Glutamatergic neuron (in vitro differentiated cells): Measurements from ENCODE around the gene ARCN1. TPM values are rescaled to one million over a fixed set of nuclear protein-coding genes. Genes with fewer than 3 reads are reported as not detected.

ENCODE experiments used
- DNase-seq: peaks from one replicate; pipeline ENCODE4 v3.0.0; 2022
- H3K27ac Mint-ChIP-seq: one replicate; pipeline ENCODE4 v1.8.0; 2020; ENCODE audit warnings: mild to moderate bottlenecking, mixed read lengths, inconsistent platforms; ENCODE audit not compliant: unreplicated experiment
- H3K27me3 Mint-ChIP-seq: one replicate; pipeline ENCODE4 v1.8.0; 2020; ENCODE audit warnings: mild to moderate bottlenecking, moderate library complexity, mixed read lengths, inconsistent platforms; ENCODE audit not compliant: unreplicated experiment
- H3K36me3 Mint-ChIP-seq: one replicate; pipeline ENCODE4 v1.8.0; 2020; ENCODE audit warnings: mild to moderate bottlenecking, mixed read lengths, inconsistent platforms; ENCODE audit not compliant: unreplicated experiment
- H3K4me1 Mint-ChIP-seq: one replicate; pipeline ENCODE4 v1.8.0; 2020; ENCODE audit warnings: mild to moderate bottlenecking, low read depth, mixed read lengths, inconsistent platforms; ENCODE audit not compliant: unreplicated experiment
- H3K4me3 Mint-ChIP-seq: one replicate; pipeline ENCODE4 v1.8.0; 2020; ENCODE audit warnings: mild to moderate bottlenecking, mixed read lengths, inconsistent platforms; ENCODE audit not compliant: unreplicated experiment
- H3K9me3 Mint-ChIP-seq: one replicate; pipeline ENCODE4 v1.8.0; 2020; ENCODE audit warnings: mild to moderate bottlenecking, moderate library complexity, mixed read lengths, inconsistent platforms; ENCODE audit not compliant: unreplicated experiment
- CTCF ChIP-seq: fragments of 200-600 bp; sonication (generic); IDR thresholded peaks from one replicate; pipeline ENCODE4 v1.5.0; 2021; ENCODE audit not compliant: partially characterized antibody, unreplicated experiment
- total RNA-seq: library from RNA; stranded (reverse); fragmentation: NEBNext Ultra II Directional; extraction: Animal tissue kit (Norgen Biotek cat#: 25700); gene quantifications from one replicate; pipeline ENCODE4 v1.2.1, GENCODE V29; 2021; ENCODE audit not compliant: unreplicated experiment

Gene ARCN1
- total RNA-seq, 1 donor from 2014 or later, result 118 TPM

GRCh38 chr11:118544010-118544646 lies 28.1 kb upstream of the ARCN1 start:
- Mint-ChIP-seq H3K4me1 (no peaks in the 10 kb centered on the region), H3K9me3 (no peaks in the 10 kb centered on the region), H3K27ac (no peak overlapping the region), H3K4me3 (no peak overlapping the region), H3K36me3 (peaks cover 12% of the 10 kb centered on the region), H3K27me3 (peaks cover 2% of the 10 kb centered on the region)
- no peak for DNase-seq
- TF ChIP-seq CTCF, result no peak

GRCh38 chr11:118544647-118545010 lies 27.6 kb upstream of the ARCN1 start:
- no peak overlapping the region for H3K27ac Mint-ChIP-seq
- no peaks in the 10 kb centered on the region for H3K9me3 Mint-ChIP-seq
- DNase-seq, result no peak
- TF ChIP-seq CTCF, result no peak
- peaks cover 12% of the 10 kb centered on the region for H3K36me3 Mint-ChIP-seq
- H3K4me3 Mint-ChIP-seq, result no peak overlapping the region
- H3K27me3 Mint-ChIP-seq, result peaks cover 2% of the 10 kb centered on the region
- no peaks in the 10 kb centered on the region for H3K4me1 Mint-ChIP-seq

- no peaks in the 10 kb centered on the region for H3K4me1 Mint-ChIP-seq
- H3K27me3 Mint-ChIP-seq, result peaks cover 2% of the 10 kb centered on the region
- no peak overlapping the region for H3K27ac Mint-ChIP-seq
- no peak overlapping the region for H3K4me3 Mint-ChIP-seq
- no peak for TF ChIP-seq CTCF
- no peaks in the 10 kb centered on the region for H3K9me3 Mint-ChIP-seq
- peaks cover 8% of the 10 kb centered on the region for H3K36me3 Mint-ChIP-seq
- DNase-seq, result no peak
Observed at GRCh38 chr11:118545533-118545932, 26.7 kb upstream of the ARCN1 start.

DNA sequence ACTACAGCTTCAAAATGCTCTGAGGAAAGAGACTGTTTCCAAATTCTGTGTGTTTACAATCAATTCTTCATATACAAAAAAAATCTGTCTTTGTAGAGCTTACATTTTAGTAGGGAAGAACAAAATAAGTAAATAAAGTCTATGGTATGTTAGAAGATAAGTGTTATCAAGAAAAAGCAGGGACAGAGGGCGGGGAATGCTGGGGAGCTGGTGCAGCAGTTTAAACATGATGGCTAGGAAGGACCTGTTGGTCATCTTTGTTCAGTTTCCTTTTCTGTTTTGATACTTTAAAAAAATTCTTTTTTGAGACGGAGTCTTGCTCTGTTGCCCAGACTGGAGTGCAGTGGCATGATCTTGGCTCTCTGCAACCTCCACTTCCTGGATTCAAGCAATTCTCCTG lies 25.1 kb upstream of the ARCN1 start:
- Mint-ChIP-seq H3K4me3 (no peak overlapping the region), H3K27me3 (no peaks in the 10 kb centered on the region), H3K9me3 (no peaks in the 10 kb centered on the region), H3K36me3 (peaks cover 5% of the 10 kb centered on the region), H3K27ac (no peak overlapping the region), H3K4me1 (no peaks in the 10 kb centered on the region)
- no peak for TF ChIP-seq CTCF
- no peak for DNase-seq

- TF ChIP-seq CTCF, result no peak
- Mint-ChIP-seq H3K4me1 (no peaks in the 10 kb centered on the region), H3K27me3 (no peaks in the 10 kb centered on the region), H3K27ac (no peak overlapping the region), H3K36me3 (no peaks in the 10 kb centered on the region), H3K4me3 (no peak overlapping the region), H3K9me3 (no peaks in the 10 kb centered on the region)
- no peak for DNase-seq
Observed at GRCh38 chr11:118552341-118552740, 19.9 kb upstream of the ARCN1 start.
